Stimulated activated CD4-positive, alpha-beta T cell treated with anti-CD3 and anti-CD28 coated beads, Interleukin-4, amount 100 ng/mL, for 1 hour (primary cell): ENCODE measurements around the gene M1AP.

Experiments
- DNase-seq: peaks from one replicate; pipeline ENCODE4 v3.0.0-alpha.2; 2020

M1AP gene

GRCh38 chr2:74516650-74517049 lies 131.5 kb downstream of the M1AP start:
- DNase-seq = no peak

DNA sequence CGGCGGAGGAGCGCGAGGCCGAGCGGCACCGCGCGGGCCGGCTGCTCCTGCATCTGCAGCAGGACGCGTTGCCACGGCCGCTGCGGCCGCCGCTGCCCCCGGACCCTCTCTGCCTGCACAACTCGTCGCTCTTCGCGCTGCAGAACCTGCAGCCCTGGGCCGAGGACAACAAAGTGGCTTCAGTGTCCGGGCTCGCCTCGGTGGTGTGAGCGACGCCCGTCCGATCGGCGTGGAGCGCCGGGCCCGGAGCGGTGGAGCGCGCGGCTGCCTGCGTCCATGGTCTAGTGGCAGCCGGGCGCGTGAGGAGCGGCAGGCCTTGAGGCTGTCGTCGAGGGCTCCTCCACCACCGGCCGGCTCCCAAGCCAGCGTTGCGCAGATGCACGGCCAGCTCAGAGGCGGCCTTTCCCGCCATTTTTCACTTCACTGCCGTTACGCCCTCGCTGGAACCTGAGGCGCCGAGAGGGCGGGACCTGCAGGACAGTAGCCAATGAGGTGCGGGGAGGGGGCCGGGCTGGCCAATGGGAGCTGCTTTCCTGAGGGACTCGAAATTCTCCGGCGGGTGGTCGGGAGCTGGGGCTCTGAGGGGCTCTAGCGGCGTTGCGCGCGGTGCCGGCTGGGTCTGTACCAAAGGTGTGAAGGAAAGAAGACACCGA lies 132.0 kb downstream of the M1AP start:
- peak; percentile 82 for DNase-seq

GRCh38 chr2:74515271-74515980 lies 132.7 kb downstream of the M1AP start:
- no peak for DNase-seq

DNA sequence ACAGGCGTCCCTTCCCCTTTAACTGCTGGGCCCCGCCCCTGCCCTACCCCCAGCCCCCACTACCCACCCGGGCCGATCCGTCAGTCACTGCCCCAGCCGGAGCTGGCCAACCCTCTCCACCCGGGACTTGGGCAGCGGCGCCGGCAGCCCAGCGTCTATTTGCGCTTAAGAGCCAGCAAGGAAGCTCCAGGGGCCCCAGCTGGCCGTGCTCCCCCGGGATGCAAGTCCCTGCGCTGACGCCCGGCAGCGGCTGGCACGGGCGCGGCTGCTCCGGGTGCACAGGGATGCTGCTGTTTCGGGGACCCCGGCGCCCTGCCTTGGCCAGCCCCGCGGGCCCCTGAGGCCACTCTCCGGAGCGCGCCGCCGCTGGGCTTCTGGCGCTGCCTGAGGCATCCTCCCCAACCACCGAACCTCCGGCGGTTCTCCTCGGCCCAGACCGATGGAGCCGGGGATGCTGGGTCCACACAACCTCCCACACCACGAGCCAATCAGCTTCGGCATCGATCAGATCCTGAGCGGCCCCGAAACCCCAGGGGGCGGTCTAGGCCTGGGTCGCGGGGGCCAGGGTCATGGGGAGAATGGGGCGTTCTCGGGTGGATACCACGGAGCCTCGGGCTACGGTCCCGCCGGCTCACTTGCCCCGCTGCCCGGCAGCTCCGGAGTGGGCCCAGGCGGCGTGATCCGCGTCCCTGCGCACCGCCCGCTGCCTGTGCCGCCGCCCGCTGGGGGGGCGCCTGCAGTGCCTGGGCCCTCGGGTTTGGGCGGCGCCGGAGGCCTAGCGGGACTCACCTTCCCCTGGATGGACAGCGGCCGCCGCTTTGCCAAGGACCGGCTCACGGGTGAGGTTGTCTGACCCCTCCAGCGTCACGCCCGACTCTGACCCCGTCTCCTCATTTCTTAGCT lies 133.5 kb downstream of the M1AP start, which contains the start of gene TLX2:
TSS of gene TLX2 (plus strand) at position 83 of the 903 bp plus-strand sequence. CDS start at position 440, 357 bp downstream.
- DNase-seq = no peak

DNA sequence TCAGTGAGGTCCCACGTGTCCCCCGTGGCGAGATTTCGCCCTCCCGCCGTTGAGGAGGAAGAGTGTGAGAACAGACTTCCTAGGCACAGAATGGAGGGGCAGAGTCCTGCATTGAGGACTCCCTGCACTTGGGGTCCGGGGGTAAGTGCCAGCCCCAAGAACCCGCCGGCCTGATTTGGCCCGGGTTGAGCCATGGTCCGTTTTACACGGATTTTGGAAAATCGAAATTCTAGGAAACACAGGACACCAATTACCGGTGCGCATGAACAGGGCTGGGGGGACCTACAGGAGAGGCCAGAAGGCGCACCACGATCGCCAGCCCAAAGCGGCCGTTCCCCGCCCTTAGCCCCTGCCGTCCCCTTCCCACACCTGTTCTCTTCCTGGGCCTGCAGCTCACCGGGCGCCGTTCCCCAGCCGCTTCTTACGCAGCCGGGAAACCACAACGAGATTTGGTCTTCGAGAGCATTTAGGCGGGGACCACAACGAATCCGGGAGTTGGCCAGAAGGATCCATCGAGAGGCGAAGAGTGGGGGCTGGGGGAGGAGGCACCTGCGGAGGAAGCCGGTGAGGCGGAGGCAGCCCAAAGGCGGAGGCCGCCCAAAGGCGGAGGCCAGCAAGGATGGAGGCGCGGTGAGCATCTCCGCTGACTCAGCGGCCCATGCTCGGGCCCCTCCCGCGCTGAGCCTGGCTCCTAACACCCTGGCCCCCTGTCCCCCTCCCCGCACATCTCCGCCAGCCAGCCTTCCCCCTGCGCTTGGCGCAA lies 134.3 kb downstream of the M1AP start:
- peak; percentile 37 for DNase-seq

- no peak for DNase-seq
These were observed 135.2 kb downstream of the M1AP start for GRCh38 chr2:74512744-74513604.

GRCh38 chr2:74511104-74511989 lies 136.8 kb downstream of the M1AP start:
- DNase-seq = no peak

- DNase-seq = no peak
These were observed 137.9 kb downstream of the M1AP start for GRCh38 chr2:74510272-74510671.

GRCh38 chr2:74507926-74508520 lies 140.1 kb downstream of the M1AP start:
- no peak for DNase-seq
